ENCODE measurements around the gene ANTXR1. TPM values are rescaled to one million over a fixed set of nuclear protein-coding genes. Genes with fewer than 3 reads are reported as not detected.

Gene ANTXR1
- total and polyA plus RNA-seq, 2 experiments from 2014 or later = 24.0 to 36.0 TPM

DNA sequence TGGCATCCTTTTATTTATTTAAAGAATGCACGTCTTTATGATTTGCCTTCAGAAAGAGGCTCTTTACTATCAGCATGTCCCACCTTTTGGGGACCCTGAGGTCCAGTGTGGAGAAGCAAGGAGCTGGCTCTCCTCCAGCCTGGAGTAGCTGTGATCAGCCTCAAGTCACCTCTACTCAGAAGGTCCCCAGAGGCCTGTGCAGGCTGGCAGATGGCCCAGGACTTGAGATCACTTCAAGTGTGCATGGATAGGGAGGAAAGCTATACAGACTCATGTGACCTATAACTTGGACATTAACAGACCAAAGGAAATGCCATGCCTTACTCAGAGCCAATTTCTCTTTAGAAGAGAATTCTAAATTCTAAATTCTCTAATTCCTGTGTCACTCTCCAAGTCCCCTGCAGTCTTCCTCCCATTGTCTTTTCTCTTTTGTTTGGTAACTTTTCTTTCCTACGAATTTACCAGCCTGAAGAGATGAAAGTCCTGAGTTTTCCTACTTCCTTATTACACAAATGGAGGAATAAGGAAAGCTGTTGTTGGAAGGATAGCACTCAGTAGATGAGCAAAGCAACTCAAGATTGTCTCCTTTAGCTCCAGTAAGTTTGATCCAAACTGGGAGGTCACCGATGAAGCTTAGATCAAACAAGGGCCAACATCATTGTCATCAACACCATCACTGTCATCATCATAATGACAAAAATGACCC, 210.1 kb downstream of the ANTXR1 start:
- Histone ChIP-seq H3K27me3 (no peaks in the 10 kb centered on the region), H3K4me3 (no peak overlapping the region), H3K4me1 (ENCODE audit: low read depth) (no peaks in the 10 kb centered on the region), H3K36me3 (no peaks in the 10 kb centered on the region), H3K9me3 (ENCODE audit: low read depth) (no peaks in the 10 kb centered on the region), H3K27ac (no peak overlapping the region)
- DNase-seq (ENCODE audit: low read depth in 1 of 2, low spot score in 1 of 2) = peak; percentile 12 to 85
- TF ChIP-seq, protein P1, sequence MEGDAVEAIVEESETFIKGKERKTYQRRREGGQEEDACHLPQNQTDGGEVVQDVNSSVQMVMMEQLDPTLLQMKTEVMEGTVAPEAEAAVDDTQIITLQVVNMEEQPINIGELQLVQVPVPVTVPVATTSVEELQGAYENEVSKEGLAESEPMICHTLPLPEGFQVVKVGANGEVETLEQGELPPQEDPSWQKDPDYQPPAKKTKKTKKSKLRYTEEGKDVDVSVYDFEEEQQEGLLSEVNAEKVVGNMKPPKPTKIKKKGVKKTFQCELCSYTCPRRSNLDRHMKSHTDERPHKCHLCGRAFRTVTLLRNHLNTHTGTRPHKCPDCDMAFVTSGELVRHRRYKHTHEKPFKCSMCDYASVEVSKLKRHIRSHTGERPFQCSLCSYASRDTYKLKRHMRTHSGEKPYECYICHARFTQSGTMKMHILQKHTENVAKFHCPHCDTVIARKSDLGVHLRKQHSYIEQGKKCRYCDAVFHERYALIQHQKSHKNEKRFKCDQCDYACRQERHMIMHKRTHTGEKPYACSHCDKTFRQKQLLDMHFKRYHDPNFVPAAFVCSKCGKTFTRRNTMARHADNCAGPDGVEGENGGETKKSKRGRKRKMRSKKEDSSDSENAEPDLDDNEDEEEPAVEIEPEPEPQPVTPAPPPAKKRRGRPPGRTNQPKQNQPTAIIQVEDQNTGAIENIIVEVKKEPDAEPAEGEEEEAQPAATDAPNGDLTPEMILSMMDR (IDR thresholded peaks at IDR 0.05; ENCODE audit: low read depth, low read length) = no peak

DNA sequence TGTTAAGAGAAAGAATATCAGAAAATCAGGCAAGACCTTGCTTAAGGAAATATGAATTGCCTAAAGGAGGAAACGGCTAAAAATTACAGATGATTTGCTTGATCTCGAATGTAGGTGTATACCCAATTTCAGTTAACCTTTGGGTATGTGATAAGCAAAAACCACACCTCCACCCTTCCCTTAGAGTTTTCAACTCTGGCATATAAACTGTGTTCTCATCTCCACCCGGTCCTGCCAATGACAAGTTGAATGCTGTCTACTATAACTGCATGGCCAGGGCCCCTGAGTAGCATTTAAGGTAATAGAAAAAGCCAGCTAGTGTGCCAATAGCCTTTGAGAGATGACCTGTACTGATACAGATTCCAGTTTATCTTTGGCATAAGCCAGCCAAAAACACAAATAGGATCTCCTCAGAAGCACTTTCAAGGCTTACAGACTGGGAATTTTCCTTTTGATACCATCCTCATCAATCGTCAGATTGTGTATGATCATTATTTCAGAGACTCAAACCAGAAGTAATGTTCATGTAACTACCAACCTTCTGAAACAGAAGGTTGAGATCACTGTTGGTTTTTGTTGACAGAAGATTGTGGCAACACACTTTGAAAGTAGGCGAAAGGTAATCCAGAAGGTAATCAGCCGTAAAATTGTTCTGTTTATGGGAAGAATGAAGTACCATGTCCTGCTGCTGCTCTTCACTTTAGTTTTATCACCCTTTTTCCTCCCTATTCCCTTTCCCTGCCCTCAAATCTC, 211.0 kb downstream of the ANTXR1 start:
- H3K9me3 ChIP-seq (ENCODE audit: low read depth) = no peaks in the 10 kb centered on the region
- H3K4me3 ChIP-seq = no peak overlapping the region
- H3K36me3 ChIP-seq = no peaks in the 10 kb centered on the region
- DNase-seq (ENCODE audit: low read depth in 1 of 2, low spot score in 1 of 2) = no peak
- no peaks in the 10 kb centered on the region for H3K27me3 ChIP-seq
- TF ChIP-seq, protein P1 (IDR thresholded peaks at IDR 0.05; ENCODE audit: low read depth, low read length) = no peak
- H3K27ac ChIP-seq = no peak overlapping the region
- H3K4me1 ChIP-seq (ENCODE audit: low read depth) = no peaks in the 10 kb centered on the region

DNA sequence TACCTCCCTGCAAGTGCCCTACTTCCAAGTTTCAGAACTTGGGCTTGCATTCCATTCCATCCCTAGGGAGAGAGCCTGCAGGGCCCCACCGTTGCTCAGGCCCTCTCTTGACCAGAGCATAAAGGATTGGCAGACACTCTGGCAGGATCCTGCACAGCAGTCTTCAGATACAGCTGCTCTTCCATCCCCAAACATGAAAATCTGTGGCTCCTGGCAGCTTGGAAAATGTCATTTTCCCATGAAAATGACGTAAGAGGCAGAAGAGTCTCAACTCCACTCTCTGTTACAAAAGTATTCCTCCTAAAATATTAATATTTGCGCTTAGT, 211.5 kb downstream of the ANTXR1 start:
- TF ChIP-seq, protein P1 (IDR thresholded peaks at IDR 0.05; ENCODE audit: low read depth, low read length) = no peak
- Histone ChIP-seq H3K27ac (no peak overlapping the region), H3K9me3 (ENCODE audit: low read depth) (no peaks in the 10 kb centered on the region)

DNA sequence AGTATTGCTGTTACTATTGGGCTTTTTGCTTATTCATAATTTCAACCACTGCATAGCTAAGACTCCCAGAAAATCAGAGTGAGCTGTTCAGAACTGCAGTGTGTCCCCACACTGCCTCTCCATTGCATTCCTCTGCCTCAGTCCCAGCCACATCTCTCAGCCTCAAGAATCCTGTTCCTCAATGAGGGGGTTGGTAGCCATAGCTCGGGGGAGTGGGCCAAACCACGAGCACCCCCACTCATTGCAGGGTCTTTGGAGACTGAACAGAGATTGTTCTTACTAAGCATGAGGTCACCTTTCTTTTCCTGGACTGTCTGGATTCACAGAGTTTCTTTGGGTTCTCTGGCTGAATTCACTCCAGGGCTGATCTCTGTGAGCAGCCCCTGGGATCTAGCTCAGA, 213.0 kb downstream of the ANTXR1 start:
- Histone ChIP-seq H3K36me3 (no peaks in the 10 kb centered on the region), H3K27me3 (no peaks in the 10 kb centered on the region), H3K4me1 (ENCODE audit: low read depth) (no peaks in the 10 kb centered on the region), H3K9me3 (ENCODE audit: low read depth) (no peaks in the 10 kb centered on the region), H3K27ac (no peak overlapping the region), H3K4me3 (no peak overlapping the region)
- TF ChIP-seq, protein P1 (IDR thresholded peaks at IDR 0.05; ENCODE audit: low read depth, low read length) = no peak
- peak in 1 of 2 donors; percentile 35 for DNase-seq (ENCODE audit: low read depth in 1 of 2, low spot score in 1 of 2)

More for the DNA sequence above, 211.5 kb downstream of the ANTXR1 start:
- H3K27me3 ChIP-seq = no peaks in the 10 kb centered on the region
- no peaks in the 10 kb centered on the region for H3K36me3 ChIP-seq
- H3K4me1 ChIP-seq (ENCODE audit: low read depth) = no peaks in the 10 kb centered on the region
- H3K4me3 ChIP-seq = no peak overlapping the region
- peak in 1 of 2 donors; percentile 60 for DNase-seq (ENCODE audit: low read depth in 1 of 2, low spot score in 1 of 2)

DNA sequence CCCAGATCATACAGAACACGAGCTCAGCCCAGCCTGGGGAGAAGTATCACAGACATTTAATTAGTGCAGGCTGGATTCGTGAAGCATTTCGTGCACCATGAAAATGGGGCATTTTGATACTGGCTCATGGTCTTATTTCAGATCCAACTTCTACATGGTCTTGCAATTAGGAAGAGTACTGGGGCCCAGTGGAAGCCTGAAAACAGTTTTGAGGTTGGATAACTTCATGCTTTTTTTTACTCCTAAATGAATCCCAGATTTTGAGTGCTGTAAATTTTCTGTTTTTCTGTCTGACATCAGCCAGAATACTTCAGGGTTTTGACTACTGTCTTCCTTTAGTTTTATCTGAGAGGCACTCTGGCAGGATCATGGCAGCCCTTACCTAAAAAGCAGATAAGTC, 213.9 kb downstream of the ANTXR1 start:
- no peaks in the 10 kb centered on the region for H3K9me3 ChIP-seq (ENCODE audit: low read depth)
- TF ChIP-seq, protein P1 (IDR thresholded peaks at IDR 0.05; ENCODE audit: low read depth, low read length) = no peak
- H3K4me3 ChIP-seq = no peak overlapping the region
- H3K27ac ChIP-seq = no peak overlapping the region
- no peaks in the 10 kb centered on the region for H3K4me1 ChIP-seq (ENCODE audit: low read depth)
- no peak for DNase-seq (ENCODE audit: low read depth in 1 of 2, low spot score in 1 of 2)
- H3K36me3 ChIP-seq = no peaks in the 10 kb centered on the region
- no peaks in the 10 kb centered on the region for H3K27me3 ChIP-seq
